Panc1 (cell line): ENCODE results near the gene PBRM1.

Experiments used
- POLR2AphosphoS5 ChIP-seq: IDR thresholded peaks from 2 replicates; pipeline ENCODE4 v1.6.1; 2012; ENCODE audit warnings: mild to moderate bottlenecking, low read depth, low read length, moderate library complexity
- TCF7L2 ChIP-seq: IDR thresholded peaks from 2 replicates; pipeline ENCODE4 v1.6.1; 2011; ENCODE audit warnings: mild to moderate bottlenecking, low read depth, low read length, inconsistent platforms
- TF ChIP-seq, protein P1 (sequence below): fragments of 450-650 bp; IDR thresholded peaks from 2 replicates; pipeline ENCODE4 v1.5.1; 2017; ENCODE audit warnings: mild to moderate bottlenecking
- TF ChIP-seq, protein P2 (sequence below), 2 experiments: IDR thresholded peaks; 2 replicates each; pipeline ENCODE4 v1.6.1; 2011 to 2012; ENCODE audit warnings: low read depth in 2 of 2, control low read depth in 1 of 2, low read length in 1 of 2, mild to moderate bottlenecking in 1 of 2, moderate library complexity in 1 of 2; ENCODE audit not compliant: insufficient read depth in 1 of 2

DNA sequence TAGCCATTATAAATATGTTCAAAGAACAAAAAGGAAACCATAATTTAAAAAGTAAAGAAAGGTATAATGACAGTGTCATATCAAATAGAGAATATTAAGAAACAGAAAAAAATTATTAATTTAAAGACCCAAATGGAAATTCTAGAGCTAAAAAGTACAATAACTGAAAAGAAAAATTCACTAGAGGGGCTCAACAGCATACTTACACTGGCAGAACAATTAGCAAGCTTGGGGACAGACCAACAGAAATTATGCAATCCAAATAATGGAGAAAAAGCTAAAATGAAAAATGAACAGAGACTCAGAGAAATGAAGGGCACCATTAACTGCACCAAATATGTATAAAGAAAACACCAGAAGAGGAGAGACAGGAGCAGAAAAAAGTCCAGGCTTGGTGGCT lies 33.9 kb upstream of the PBRM1 start:
- TF ChIP-seq, protein P1, sequence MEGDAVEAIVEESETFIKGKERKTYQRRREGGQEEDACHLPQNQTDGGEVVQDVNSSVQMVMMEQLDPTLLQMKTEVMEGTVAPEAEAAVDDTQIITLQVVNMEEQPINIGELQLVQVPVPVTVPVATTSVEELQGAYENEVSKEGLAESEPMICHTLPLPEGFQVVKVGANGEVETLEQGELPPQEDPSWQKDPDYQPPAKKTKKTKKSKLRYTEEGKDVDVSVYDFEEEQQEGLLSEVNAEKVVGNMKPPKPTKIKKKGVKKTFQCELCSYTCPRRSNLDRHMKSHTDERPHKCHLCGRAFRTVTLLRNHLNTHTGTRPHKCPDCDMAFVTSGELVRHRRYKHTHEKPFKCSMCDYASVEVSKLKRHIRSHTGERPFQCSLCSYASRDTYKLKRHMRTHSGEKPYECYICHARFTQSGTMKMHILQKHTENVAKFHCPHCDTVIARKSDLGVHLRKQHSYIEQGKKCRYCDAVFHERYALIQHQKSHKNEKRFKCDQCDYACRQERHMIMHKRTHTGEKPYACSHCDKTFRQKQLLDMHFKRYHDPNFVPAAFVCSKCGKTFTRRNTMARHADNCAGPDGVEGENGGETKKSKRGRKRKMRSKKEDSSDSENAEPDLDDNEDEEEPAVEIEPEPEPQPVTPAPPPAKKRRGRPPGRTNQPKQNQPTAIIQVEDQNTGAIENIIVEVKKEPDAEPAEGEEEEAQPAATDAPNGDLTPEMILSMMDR = no peak
- TF ChIP-seq POLR2AphosphoS5 (no peak), TCF7L2 (no peak)
- TF ChIP-seq, protein P2, sequence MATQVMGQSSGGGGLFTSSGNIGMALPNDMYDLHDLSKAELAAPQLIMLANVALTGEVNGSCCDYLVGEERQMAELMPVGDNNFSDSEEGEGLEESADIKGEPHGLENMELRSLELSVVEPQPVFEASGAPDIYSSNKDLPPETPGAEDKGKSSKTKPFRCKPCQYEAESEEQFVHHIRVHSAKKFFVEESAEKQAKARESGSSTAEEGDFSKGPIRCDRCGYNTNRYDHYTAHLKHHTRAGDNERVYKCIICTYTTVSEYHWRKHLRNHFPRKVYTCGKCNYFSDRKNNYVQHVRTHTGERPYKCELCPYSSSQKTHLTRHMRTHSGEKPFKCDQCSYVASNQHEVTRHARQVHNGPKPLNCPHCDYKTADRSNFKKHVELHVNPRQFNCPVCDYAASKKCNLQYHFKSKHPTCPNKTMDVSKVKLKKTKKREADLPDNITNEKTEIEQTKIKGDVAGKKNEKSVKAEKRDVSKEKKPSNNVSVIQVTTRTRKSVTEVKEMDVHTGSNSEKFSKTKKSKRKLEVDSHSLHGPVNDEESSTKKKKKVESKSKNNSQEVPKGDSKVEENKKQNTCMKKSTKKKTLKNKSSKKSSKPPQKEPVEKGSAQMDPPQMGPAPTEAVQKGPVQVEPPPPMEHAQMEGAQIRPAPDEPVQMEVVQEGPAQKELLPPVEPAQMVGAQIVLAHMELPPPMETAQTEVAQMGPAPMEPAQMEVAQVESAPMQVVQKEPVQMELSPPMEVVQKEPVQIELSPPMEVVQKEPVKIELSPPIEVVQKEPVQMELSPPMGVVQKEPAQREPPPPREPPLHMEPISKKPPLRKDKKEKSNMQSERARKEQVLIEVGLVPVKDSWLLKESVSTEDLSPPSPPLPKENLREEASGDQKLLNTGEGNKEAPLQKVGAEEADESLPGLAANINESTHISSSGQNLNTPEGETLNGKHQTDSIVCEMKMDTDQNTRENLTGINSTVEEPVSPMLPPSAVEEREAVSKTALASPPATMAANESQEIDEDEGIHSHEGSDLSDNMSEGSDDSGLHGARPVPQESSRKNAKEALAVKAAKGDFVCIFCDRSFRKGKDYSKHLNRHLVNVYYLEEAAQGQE (IDR thresholded peaks at IDR 0.05; ENCODE audit: insufficient read depth in 1 of 2, low read depth in 2 of 2, low read length in 1 of 2) = no peak
